Gastroesophageal sphincter (tissue), 4 donors: ENCODE measurements around the gene OR2F2. TPM values are rescaled to one million over a fixed set of nuclear protein-coding genes. Genes with fewer than 3 reads are reported as not detected.

Experiments used
- ATAC-seq: fragments of 150-250 bp; one replicate; pipeline ENCODE4 v1.9.1; 2016; ENCODE audit warnings: mild to moderate bottlenecking, moderate library complexity
- H3K27ac ChIP-seq, 4 donors: fragments of 200-600 bp; sonication (generic) in 3 of 4; 1 replicate in 3 of 4; 2 replicates in 1 of 4; pipeline ENCODE4 v1.5.1; 2016 to 2019
- H3K27me3 ChIP-seq: fragments of 200-600 bp; sonication (generic); one replicate; pipeline ENCODE4 v1.5.1; 2019
- H3K36me3 ChIP-seq, 2 donors: fragments of 200-600 bp; sonication (generic); one replicate each; pipeline ENCODE4 v1.5.1; 2019; ENCODE audit warnings: control low read depth in 1 of 2
- H3K4me1 ChIP-seq, 3 donors: fragments of 200-600 bp; sonication (generic); 1 replicate in 2 of 3; 2 replicates in 1 of 3; pipeline ENCODE4 v1.5.1; 2016 to 2019; ENCODE audit warnings: control low read depth in 2 of 3
- H3K4me3 ChIP-seq, 2 donors: fragments of 200-600 bp; sonication (generic); one replicate each; pipeline ENCODE4 v1.5.1; 2019; ENCODE audit warnings: mild to moderate bottlenecking in 1 of 2, moderate library complexity in 1 of 2
- H3K9me3 ChIP-seq, 3 donors: fragments of 200-600 bp; sonication (generic); one replicate each; pipeline ENCODE4 v1.5.1; 2017 to 2019; ENCODE audit warnings: control low read depth in 2 of 3
- CTCF ChIP-seq, 4 experiments: fragments of 200-600 bp in 2 of 4; fragments of 450-650 bp in 2 of 4; sonication (generic) in 1 of 4; IDR thresholded peaks; one replicate each; pipeline ENCODE4 v1.5.1; 2017 to 2019; ENCODE audit warnings: antibody characterized with exemption in 4 of 4, mild to moderate bottlenecking in 2 of 4, moderate library complexity in 2 of 4
- EP300 ChIP-seq: sonication (generic); formaldehyde crosslinking; IDR thresholded peaks from one replicate; pipeline ENCODE4 v1.6.1; 2017; ENCODE audit warnings: antibody characterized with exemption, mild to moderate bottlenecking
- POLR2A ChIP-seq, 2 donors: fragments of 450-650 bp; IDR thresholded peaks; one replicate each; pipeline ENCODE4 v1.6.1; 2017; ENCODE audit warnings: antibody characterized with exemption in 2 of 2, mild to moderate bottlenecking in 2 of 2, moderate library complexity in 1 of 2
- POLR2AphosphoS5 ChIP-seq: sonication (generic); formaldehyde crosslinking; IDR thresholded peaks from one replicate; pipeline ENCODE4 v1.6.1; 2017; ENCODE audit warnings: antibody characterized with exemption
- WGBS, 2 donors: methylation state at CpG; one replicate each; pipeline ENCODE4 v1.1.5; 2018; ENCODE audit warnings: low coverage in 1 of 2; 5-methylcytosine and 5-hydroxymethylcytosine counted together
- total RNA-seq, 4 donors: library from RNA; depleted of rRNA; stranded (reverse); fragments of >200 nt; gene quantifications; one replicate each; pipeline ENCODE4 v1.1.0, GENCODE V29; 2016

Gene OR2F2
- total RNA-seq, 4 donors from 2014 or later: not detected

GRCh38 chr7:143983960-143984359 lies 48.9 kb downstream of the OR2F2 start:
- Histone ChIP-seq H3K27me3 (no peaks in the 10 kb centered on the region), H3K4me3 (no peak overlapping the region), H3K36me3 (no peaks in the 10 kb centered on the region), H3K4me1 (peaks cover 0 to 11% (median 2%) of the 10 kb centered on the region in 3 donors), H3K27ac (no peak overlapping the region), H3K9me3 (no peaks in the 10 kb centered on the region)
- TF ChIP-seq POLR2A (IDR thresholded peaks at IDR 0.05) (no peak), CTCF (IDR thresholded peaks at IDR 0.05) (no peak), EP300 (no peak), POLR2AphosphoS5 (no peak)
- ATAC-seq: no peak
- 83 to 93% methylated on average over 5 of the region's 5 CpGs for WGBS, 2 donors

Other genes with a start within 250 kb of the OR2F2 start
- 1 to 10 TPM in 1 of 4 donors, under 1 TPM in 1, not detected in 2; 0.94 to 1.1 TPM for gene CTAGE6, start 177.5 kb upstream of the OR2F2 start, total RNA-seq
- 10 to 100 TPM; 34.7 to 66.7 (median 57.7) TPM for gene TCAF1, start 33.1 kb upstream of the OR2F2 start, total RNA-seq
- gene OR2F1, start 19.6 kb downstream of the OR2F2 start, total RNA-seq: not detected
- gene OR6B1, start 65.1 kb downstream of the OR2F2 start, total RNA-seq: not detected
- gene OR2A5, start 113.7 kb downstream of the OR2F2 start, total RNA-seq: not detected
- gene OR2A25, start 134.6 kb downstream of the OR2F2 start, total RNA-seq: not detected
- not detected for gene OR2A12, start 151.0 kb downstream of the OR2F2 start, total RNA-seq
- gene OR2A2, start 174.3 kb downstream of the OR2F2 start, total RNA-seq: not detected
- gene OR2A14, start 187.9 kb downstream of the OR2F2 start, total RNA-seq: not detected
- 1 to 10 TPM in 2 of 4 donors, under 1 TPM in 1, not detected in 1; 0.27 to 1.7 (median 1.1) TPM for gene CTAGE4, start 248.2 kb downstream of the OR2F2 start, total RNA-seq